Keratinocyte (primary cell): Measurements from ENCODE around the gene ERBB3. TPM values are rescaled to one million over a fixed set of nuclear protein-coding genes. Genes with fewer than 3 reads are reported as not detected.
A peak's percentile ranks its signal among the peaks of the same experiment; 100 is the strongest.

Source experiments
- DNase-seq: peaks from one replicate; pipeline ENCODE4 v3.0.0-alpha.2; 2011; ENCODE audit warnings: low read depth, missing footprints, low spot score
- FAIRE-seq: peaks from 2 replicates; lab custom pipeline; 2011; peaks lifted over from hg19 to GRCh38; lab: Jason Lieb, UNC
- H2AFZ ChIP-seq: 2 replicates; pipeline ENCODE4 v1.6.0; 2012; ENCODE audit warnings: low read length, control low read depth, inconsistent platforms; ENCODE audit not compliant: control insufficient read depth
- H3K27ac ChIP-seq: 2 replicates; pipeline ENCODE4 v1.5.1; 2011; ENCODE audit warnings: low read length; ENCODE audit not compliant: control insufficient read depth, insufficient read depth
- H3K27me3 ChIP-seq: 3 replicates; pipeline ENCODE4 v1.6.0; 2011; ENCODE audit warnings: low read length; ENCODE audit not compliant: control insufficient read depth, insufficient read depth; ENCODE audit errors: extremely low read depth
- H3K36me3 ChIP-seq, 2 experiments: 2 replicates in 1 of 2; 3 replicates in 1 of 2; pipeline ENCODE4 v1.5.1; 2011; ENCODE audit warnings: low read length in 2 of 2, mild to moderate bottlenecking in 1 of 2; ENCODE audit not compliant: control insufficient read depth in 2 of 2, insufficient read depth in 2 of 2; ENCODE audit errors: extremely low read depth in 1 of 2
- H3K4me1 ChIP-seq: 3 replicates; pipeline ENCODE4 v1.5.1; 2011; ENCODE audit warnings: low read length; ENCODE audit not compliant: control insufficient read depth, insufficient read depth; ENCODE audit errors: extremely low read depth
- H3K4me2 ChIP-seq: 3 replicates; pipeline ENCODE4 v1.6.0; 2011; ENCODE audit warnings: low read depth, low read length; ENCODE audit not compliant: control insufficient read depth, insufficient read depth; ENCODE audit errors: extremely low read depth
- H3K4me3 ChIP-seq, 3 experiments: fragments of 200-600 bp in 1 of 3; sonication (generic) in 1 of 3; 2 replicates in 2 of 3; 3 replicates in 1 of 3; pipeline ENCODE4 v1.5.1; 2011 to 2016; ENCODE audit warnings: low read length in 3 of 3, mild to moderate bottlenecking in 3 of 3, control low read depth in 2 of 3, inconsistent platforms in 1 of 3, low read depth in 1 of 3, mixed read lengths in 1 of 3, mixed run types in 1 of 3, moderate library complexity in 1 of 3; ENCODE audit not compliant: control insufficient read depth in 2 of 3, insufficient read depth in 2 of 3; ENCODE audit errors: extremely low read depth in 1 of 3
- H3K79me2 ChIP-seq: 2 replicates; pipeline ENCODE4 v1.6.0; 2012; ENCODE audit warnings: low read length; ENCODE audit not compliant: control insufficient read depth, insufficient read depth
- H3K9ac ChIP-seq: 3 replicates; pipeline ENCODE4 v1.6.0; 2011; ENCODE audit warnings: low read length; ENCODE audit not compliant: control insufficient read depth, insufficient read depth; ENCODE audit errors: extremely low read depth
- H3K9me1 ChIP-seq: 3 replicates; pipeline ENCODE4 v1.6.0; 2011; ENCODE audit warnings: low read length; ENCODE audit not compliant: control insufficient read depth, insufficient read depth; ENCODE audit errors: extremely low read depth
- H3K9me3 ChIP-seq: 2 replicates; pipeline ENCODE4 v1.5.1; 2012; ENCODE audit warnings: low read depth, low read length; ENCODE audit not compliant: control insufficient read depth
- H4K20me1 ChIP-seq: 3 replicates; pipeline ENCODE4 v1.6.0; 2011; ENCODE audit warnings: low read length; ENCODE audit not compliant: control insufficient read depth, insufficient read depth; ENCODE audit errors: extremely low read depth
- EZH2 ChIP-seq: IDR thresholded peaks from one replicate; pipeline ENCODE4 v1.6.1; 2012; ENCODE audit warnings: inconsistent platforms, mild to moderate bottlenecking, low read length, moderate library complexity
- dilution Hi-C: fragments of 300-500 bp; cut with MboI; formaldehyde crosslinking; loops from one replicate; pipeline ENCODE4 v1.7.0; 2020; ENCODE audit warnings: low sequenced_read_pairs; ENCODE audit not compliant: extremely low pct_ligation_motif_present
- polyA plus RNA-seq, 5 experiments: library from polyadenylated mRNA; depleted of rRNA in 3 of 5; stranded (reverse) in 3 of 5; stranded (forward) in 1 of 5; unstranded in 1 of 5; fragments of >200 nt; gene quantifications; 1 replicate in 1 of 5; 2 replicates in 3 of 5; 3 replicates in 1 of 5; pipeline versions ENCODE4 v1.2.1 to v1.2.3, GENCODE V29; 2011 to 2012; ENCODE audit warnings: missing spikeins in 2 of 5, low read depth in 1 of 5, low replicate concordance in 1 of 5
- TF ChIP-seq, protein P1 (sequence below), 3 experiments: IDR thresholded peaks in 1 of 3; conservative IDR thresholded peaks in 1 of 3; optimal IDR thresholded peaks in 1 of 3; 2 replicates in 2 of 3; 3 replicates in 1 of 3; pipeline versions ENCODE3 to v1.5.1; 2011; ENCODE audit warnings: low read length in 3 of 3, mild to moderate bottlenecking in 3 of 3, moderate library complexity in 2 of 3, control low read depth in 1 of 3, inconsistent platforms in 1 of 3; ENCODE audit not compliant: insufficient read depth in 2 of 3; ENCODE audit errors: extremely low read depth in 1 of 3

The ERBB3 gene
- polyA plus RNA-seq, 1 donor (not counting 4 experiments of a cell fraction or from before 2014, with no cell fraction given): 16.4 TPM

GRCh38 chr12:56146492-56147460, 66.8 kb downstream of the ERBB3 start:
- Histone ChIP-seq H3K4me3 (no peak overlapping the region), H3K9ac (no peak overlapping the region), H3K4me1 (peaks cover 6% of the 10 kb centered on the region), H3K4me2 (peak overlapping the region; percentile 14), H3K79me2 (no peaks in the 10 kb centered on the region), H4K20me1 (no peaks in the 10 kb centered on the region), H3K27ac (no peak overlapping the region), H3K27me3 (no peaks in the 10 kb centered on the region), H3K36me3 (peaks cover 24 to 26% of the 10 kb centered on the region in 2 experiments), H3K9me1 (no peaks in the 10 kb centered on the region), H3K9me3 (no peaks in the 10 kb centered on the region), H2AFZ (no peak overlapping the region)
- dilution Hi-C loops: no loop called here
- TF ChIP-seq, protein P1, sequence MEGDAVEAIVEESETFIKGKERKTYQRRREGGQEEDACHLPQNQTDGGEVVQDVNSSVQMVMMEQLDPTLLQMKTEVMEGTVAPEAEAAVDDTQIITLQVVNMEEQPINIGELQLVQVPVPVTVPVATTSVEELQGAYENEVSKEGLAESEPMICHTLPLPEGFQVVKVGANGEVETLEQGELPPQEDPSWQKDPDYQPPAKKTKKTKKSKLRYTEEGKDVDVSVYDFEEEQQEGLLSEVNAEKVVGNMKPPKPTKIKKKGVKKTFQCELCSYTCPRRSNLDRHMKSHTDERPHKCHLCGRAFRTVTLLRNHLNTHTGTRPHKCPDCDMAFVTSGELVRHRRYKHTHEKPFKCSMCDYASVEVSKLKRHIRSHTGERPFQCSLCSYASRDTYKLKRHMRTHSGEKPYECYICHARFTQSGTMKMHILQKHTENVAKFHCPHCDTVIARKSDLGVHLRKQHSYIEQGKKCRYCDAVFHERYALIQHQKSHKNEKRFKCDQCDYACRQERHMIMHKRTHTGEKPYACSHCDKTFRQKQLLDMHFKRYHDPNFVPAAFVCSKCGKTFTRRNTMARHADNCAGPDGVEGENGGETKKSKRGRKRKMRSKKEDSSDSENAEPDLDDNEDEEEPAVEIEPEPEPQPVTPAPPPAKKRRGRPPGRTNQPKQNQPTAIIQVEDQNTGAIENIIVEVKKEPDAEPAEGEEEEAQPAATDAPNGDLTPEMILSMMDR (optimal IDR thresholded peaks at IDR 0.05 in 1 of 3, IDR thresholded peaks at IDR 0.05 in 1 of 3, conservative IDR thresholded peaks at IDR 0.05 in 1 of 3; ENCODE audit: extremely low read depth in 1 of 3, insufficient read depth in 2 of 3, low read length in 3 of 3): no peak
- TF ChIP-seq EZH2: no peak
- DNase-seq (no peak), FAIRE-seq (no peak)

DNA sequence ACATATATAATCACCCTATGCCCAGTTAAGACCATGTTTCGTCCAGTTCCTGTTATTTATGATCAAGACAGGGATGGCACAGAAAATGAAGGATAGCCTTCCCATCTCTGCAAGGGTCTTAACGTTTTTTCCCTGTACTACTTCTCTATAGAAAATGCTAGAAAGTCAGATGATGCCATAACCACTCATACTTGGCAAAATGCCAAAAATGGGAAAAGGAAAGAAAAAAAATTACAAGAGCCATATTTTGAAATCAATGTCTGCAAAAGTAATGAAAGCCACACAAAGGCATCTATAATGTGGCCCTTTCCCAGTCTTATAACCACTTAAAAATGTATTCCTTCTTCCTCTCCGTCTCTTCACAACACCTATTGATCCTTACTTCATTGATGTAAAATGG, 70.6 kb downstream of the ERBB3 start:
- Histone ChIP-seq H3K4me2 (no peak overlapping the region), H3K4me1 (peaks cover 16% of the 10 kb centered on the region), H3K27ac (no peak overlapping the region), H3K9me3 (no peaks in the 10 kb centered on the region), H3K4me3 (no peak overlapping the region), H4K20me1 (no peaks in the 10 kb centered on the region), H3K9me1 (no peaks in the 10 kb centered on the region), H3K36me3 (peaks cover 0 to 2% of the 10 kb centered on the region in 2 experiments), H2AFZ (no peak overlapping the region), H3K27me3 (no peaks in the 10 kb centered on the region), H3K79me2 (no peaks in the 10 kb centered on the region), H3K9ac (no peak overlapping the region)
- FAIRE-seq (peak; percentile 44), DNase-seq (no peak)
- dilution Hi-C loops: no loop called here
- no peak for TF ChIP-seq EZH2
- TF ChIP-seq, protein P1 (optimal IDR thresholded peaks at IDR 0.05 in 1 of 3, IDR thresholded peaks at IDR 0.05 in 1 of 3, conservative IDR thresholded peaks at IDR 0.05 in 1 of 3; ENCODE audit: extremely low read depth in 1 of 3, insufficient read depth in 2 of 3, low read length in 3 of 3): no peak
